Trophoblast cell (in vitro differentiated cells and primary cell): Measurements from ENCODE around the gene KATNAL2.
"Not testable (repeated sequence)": the region's sequence is repeated elsewhere in the genome, so short reads cannot be mapped to it uniquely, and the experiment has no call there.

ENCODE experiments used
- DNase-seq, 2 donors: peaks; one replicate each; pipeline ENCODE4 v3.0.0-alpha.2; 2016
- H2AFZ ChIP-seq: 2 replicates; pipeline ENCODE4 v1.6.1; 2013; ENCODE audit warnings: low read length, moderate library complexity, mild to moderate bottlenecking; ENCODE audit not compliant: insufficient read depth, poor library complexity
- H2AK5ac ChIP-seq: 2 replicates; pipeline ENCODE4 v1.6.1; 2013; ENCODE audit warnings: mild to moderate bottlenecking, low read length
- H2BK120ac ChIP-seq: 2 replicates; pipeline ENCODE4 v1.6.1; 2013; ENCODE audit warnings: low read length, mild to moderate bottlenecking, moderate library complexity; ENCODE audit not compliant: insufficient read depth, poor library complexity
- H2BK12ac ChIP-seq: 2 replicates; pipeline ENCODE4 v1.6.1; 2013; ENCODE audit warnings: mild to moderate bottlenecking, low read length, moderate library complexity
- H2BK5ac ChIP-seq: 2 replicates; pipeline ENCODE4 v1.6.1; 2013; ENCODE audit warnings: low read length, low read depth, moderate library complexity, mild to moderate bottlenecking; ENCODE audit not compliant: poor library complexity
- H3K14ac ChIP-seq: 2 replicates; pipeline ENCODE4 v1.6.1; 2013; ENCODE audit warnings: mild to moderate bottlenecking, low read length
- H3K18ac ChIP-seq: 2 replicates; pipeline ENCODE4 v1.6.1; 2013; ENCODE audit warnings: mild to moderate bottlenecking, low read length
- H3K23ac ChIP-seq: 2 replicates; pipeline ENCODE4 v1.6.1; 2013; ENCODE audit warnings: low read length
- H3K27ac ChIP-seq: 2 replicates; pipeline ENCODE4 v1.5.1; 2013; ENCODE audit warnings: low read depth, mild to moderate bottlenecking, inconsistent platforms, low read length, moderate library complexity
- H3K27me3 ChIP-seq: 2 replicates; pipeline ENCODE4 v1.6.1; 2013; ENCODE audit warnings: inconsistent platforms, mild to moderate bottlenecking, low read length, moderate library complexity; ENCODE audit not compliant: insufficient read depth
- H3K36me3 ChIP-seq, 2 experiments: 1 replicate in 1 of 2; 2 replicates in 1 of 2; pipeline ENCODE4 v1.6.1; 2013; ENCODE audit warnings: low read length in 2 of 2, mild to moderate bottlenecking in 2 of 2, moderate library complexity in 1 of 2; ENCODE audit not compliant: insufficient read depth in 2 of 2, control insufficient read depth in 1 of 2
- H3K4ac ChIP-seq: 2 replicates; pipeline ENCODE4 v1.6.1; 2013; ENCODE audit warnings: low read depth, mild to moderate bottlenecking, low read length, moderate library complexity
- H3K4me1 ChIP-seq, 2 experiments: 1 replicate in 1 of 2; 2 replicates in 1 of 2; pipeline ENCODE4 v1.6.1; 2013; ENCODE audit warnings: low read length in 2 of 2, mild to moderate bottlenecking in 2 of 2, moderate library complexity in 1 of 2; ENCODE audit not compliant: insufficient read depth in 2 of 2, control insufficient read depth in 1 of 2
- H3K4me2 ChIP-seq: 2 replicates; pipeline ENCODE4 v1.6.1; 2013; ENCODE audit warnings: inconsistent platforms, mild to moderate bottlenecking, low read length, moderate library complexity
- H3K4me3 ChIP-seq: 2 replicates; pipeline ENCODE4 v1.5.1; 2013; ENCODE audit warnings: mild to moderate bottlenecking, low read depth, low read length, inconsistent platforms
- H3K79me1 ChIP-seq: one replicate; pipeline ENCODE4 v1.6.1; 2013; ENCODE audit warnings: low read length
- H3K79me2 ChIP-seq: 2 replicates; pipeline ENCODE4 v1.6.1; 2013; ENCODE audit warnings: low read length, mild to moderate bottlenecking; ENCODE audit not compliant: control insufficient read depth, insufficient read depth, poor library complexity
- H3K9ac ChIP-seq: 2 replicates; pipeline ENCODE4 v1.6.1; 2013; ENCODE audit warnings: mild to moderate bottlenecking, low read length
- H3K9me3 ChIP-seq: 2 replicates; pipeline ENCODE4 v1.6.1; 2013; ENCODE audit warnings: low read depth, mild to moderate bottlenecking, control low read depth, inconsistent platforms, low read length; ENCODE audit not compliant: insufficient read depth
- H4K12ac ChIP-seq: 2 replicates; pipeline ENCODE4 v1.6.1; 2013; ENCODE audit warnings: low read depth, mild to moderate bottlenecking, low read length, moderate library complexity
- H4K8ac ChIP-seq: 2 replicates; pipeline ENCODE4 v1.6.1; 2013; ENCODE audit warnings: low read depth, mild to moderate bottlenecking, low read length, moderate library complexity
- H4K91ac ChIP-seq: one replicate; pipeline ENCODE4 v1.6.1; 2013; ENCODE audit warnings: low read depth, mild to moderate bottlenecking, low read length, moderate library complexity
- WGBS: extraction: QIAGEN DNeasy Blood & Tissue Kit; methylation state at CpG from one replicate; pipeline ENCODE4 v1.1.7; 2013; ENCODE audit warnings: missing lambda C conversion rate; ENCODE audit not compliant: insufficient read length, insufficient coverage; ENCODE audit errors: extremely low coverage; 5-methylcytosine and 5-hydroxymethylcytosine counted together

KATNAL2 gene

GRCh38 chr18:47034591-47034990 is 117.2 kb downstream of the KATNAL2 start:
- not testable (repeated sequence) for H3K23ac ChIP-seq, H3K79me1 ChIP-seq, DNase-seq, H2BK5ac ChIP-seq, H4K8ac ChIP-seq, H3K14ac ChIP-seq, H3K4me1 ChIP-seq, H2AFZ ChIP-seq, H3K27ac ChIP-seq, H3K4me2 ChIP-seq, H4K12ac ChIP-seq, H3K4ac ChIP-seq, H3K27me3 ChIP-seq, H2AK5ac ChIP-seq, H2BK120ac ChIP-seq, H3K79me2 ChIP-seq, H4K91ac ChIP-seq, H3K4me3 ChIP-seq, H3K9me3 ChIP-seq, H3K18ac ChIP-seq, H3K9ac ChIP-seq, H3K36me3 ChIP-seq, H2BK12ac ChIP-seq
- no CpG with 5 or more reads among the region's 28 CpGs for WGBS

DNA sequence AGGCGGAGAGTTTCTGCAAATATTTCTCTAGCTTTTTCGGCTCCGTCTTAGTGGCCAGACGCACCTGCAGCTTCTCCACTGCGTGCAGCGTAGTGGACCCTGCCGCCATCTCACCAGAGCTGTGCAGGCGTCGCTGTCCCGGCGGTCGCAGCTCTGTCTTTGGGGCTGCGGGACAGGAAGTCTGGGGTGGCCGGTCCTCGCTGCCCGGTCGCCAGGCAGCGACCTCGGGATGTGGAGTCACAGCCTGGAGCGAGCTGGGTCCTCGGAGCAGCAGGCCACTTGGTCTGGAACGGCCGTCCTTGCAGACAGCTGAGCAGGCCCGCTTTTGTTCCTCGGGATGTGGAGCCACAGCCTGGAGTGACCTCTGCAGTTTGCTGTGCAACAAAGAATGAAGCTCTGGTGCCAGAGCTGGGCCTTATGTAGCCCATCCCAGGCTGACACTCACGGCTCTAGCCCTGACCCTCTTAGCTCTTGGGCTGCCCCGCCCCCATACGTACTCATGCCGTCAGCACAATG is 117.8 kb downstream of the KATNAL2 start, which contains the start of gene ELOA2:
Gene ELOA2, minus strand, starts transcription at position 466 of the 516 bp plus-strand sequence. Its CDS starts 357 bp downstream, at position 109.
- Histone ChIP-seq H3K4me3 (no peak within 1 kb of the TSS), H2AFZ (no peak within 1 kb of the TSS), H3K9me3 (no peaks in the 10 kb centered on the region), H3K36me3 (no peaks in the 10 kb centered on the region), H3K79me2 (no peaks in the 10 kb centered on the region), H3K27me3 (no peaks in the 10 kb centered on the region), H3K23ac (no peak within 1 kb of the TSS), H3K14ac (no peak within 1 kb of the TSS), H4K91ac (no peak within 1 kb of the TSS), H4K12ac (no peak within 1 kb of the TSS), H3K4ac (no peak within 1 kb of the TSS), H3K79me1 (no peaks in the 10 kb centered on the region), H3K4me2 (no peak within 1 kb of the TSS), H3K27ac (no peak within 1 kb of the TSS), H2BK12ac (no peak within 1 kb of the TSS), H2BK120ac (no peak within 1 kb of the TSS), H3K4me1 (no peaks in the 10 kb centered on the region), H2BK5ac (no peak within 1 kb of the TSS), H2AK5ac (no peak within 1 kb of the TSS), H3K18ac (no peak within 1 kb of the TSS), H3K9ac (no peak within 1 kb of the TSS), H4K8ac (no peak within 1 kb of the TSS)
- no peak for DNase-seq
- WGBS: no CpG with 5 or more reads among the region's 29 CpGs

GRCh38 chr18:47036298-47036874 is 119.0 kb downstream of the KATNAL2 start:
- H4K91ac ChIP-seq: no peak overlapping the region
- no peak overlapping the region for H3K27ac ChIP-seq
- H3K14ac ChIP-seq: no peak overlapping the region
- no peaks in the 10 kb centered on the region for H3K79me1 ChIP-seq
- H2BK120ac ChIP-seq: no peak overlapping the region
- H3K36me3 ChIP-seq: no peaks in the 10 kb centered on the region
- H2AK5ac ChIP-seq: no peak overlapping the region
- H2BK12ac ChIP-seq: no peak overlapping the region
- no peak overlapping the region for H2AFZ ChIP-seq
- no peaks in the 10 kb centered on the region for H3K4me1 ChIP-seq
- H3K18ac ChIP-seq: no peak overlapping the region
- no peak overlapping the region for H4K8ac ChIP-seq
- WGBS: no CpG with 5 or more reads among the region's 2 CpGs
- peak in 1 of 2 donors; percentile 4 for DNase-seq
- no peak overlapping the region for H4K12ac ChIP-seq
- H3K9ac ChIP-seq: no peak overlapping the region
- H3K9me3 ChIP-seq: no peaks in the 10 kb centered on the region
- no peak overlapping the region for H2BK5ac ChIP-seq
- H3K27me3 ChIP-seq: no peaks in the 10 kb centered on the region
- no peak overlapping the region for H3K23ac ChIP-seq
- no peak overlapping the region for H3K4ac ChIP-seq
- no peaks in the 10 kb centered on the region for H3K79me2 ChIP-seq
- H3K4me3 ChIP-seq: no peak overlapping the region
- no peak overlapping the region for H3K4me2 ChIP-seq

- no peak overlapping the region for H3K23ac ChIP-seq
- H2BK120ac ChIP-seq: no peak overlapping the region
- no peaks in the 10 kb centered on the region for H3K36me3 ChIP-seq
- H4K91ac ChIP-seq: no peak overlapping the region
- no peak overlapping the region for H3K18ac ChIP-seq
- H2BK12ac ChIP-seq: no peak overlapping the region
- H3K14ac ChIP-seq: no peak overlapping the region
- H4K8ac ChIP-seq: no peak overlapping the region
- DNase-seq: no peak
- H3K27ac ChIP-seq: no peak overlapping the region
- no peak overlapping the region for H3K9ac ChIP-seq
- no peak overlapping the region for H2AK5ac ChIP-seq
- no peak overlapping the region for H2BK5ac ChIP-seq
- H3K4me3 ChIP-seq: no peak overlapping the region
- H3K79me2 ChIP-seq: no peaks in the 10 kb centered on the region
- H3K9me3 ChIP-seq: no peaks in the 10 kb centered on the region
- no peaks in the 10 kb centered on the region for H3K79me1 ChIP-seq
- H3K27me3 ChIP-seq: no peaks in the 10 kb centered on the region
- no peak overlapping the region for H4K12ac ChIP-seq
- H3K4me1 ChIP-seq: no peaks in the 10 kb centered on the region
- H2AFZ ChIP-seq: no peak overlapping the region
- WGBS: no CpG with 5 or more reads among the region's 3 CpGs
- H3K4ac ChIP-seq: no peak overlapping the region
- no peak overlapping the region for H3K4me2 ChIP-seq
Observed at GRCh38 chr18:47036927-47037578, 119.7 kb downstream of the KATNAL2 start.
